ENCODE measurements around the gene NR2C2. TPM values are rescaled to one million over a fixed set of nuclear protein-coding genes. Genes with fewer than 3 reads are reported as not detected.

The NR2C2 gene
- total RNA-seq, 4 donors from 2014 or later, result 55.6 to 84.3 (median 69.1) TPM

GRCh38 chr3:14920536-14920935 lies 26.8 kb upstream of the NR2C2 start:
- H3K4me1 ChIP-seq, result no peaks in the 10 kb centered on the region
- no peak overlapping the region for H3K4me3 ChIP-seq
- no peak overlapping the region for H3K27ac ChIP-seq
- DNase-seq, result no peak
- no peaks in the 10 kb centered on the region for H3K9me3 ChIP-seq
- peaks cover 0 to 5% (median 0%) of the 10 kb centered on the region in 3 donors for H3K36me3 ChIP-seq
- H3K27me3 ChIP-seq, result no peaks in the 10 kb centered on the region
- TF ChIP-seq POLR2A (IDR thresholded peaks at IDR 0.05), result no peak
- TF ChIP-seq CTCF (IDR thresholded peaks at IDR 0.05), result no peak

GRCh38 chr3:14921034-14921616 lies 26.3 kb upstream of the NR2C2 start:
- H3K36me3 ChIP-seq, result peaks cover 0 to 8% (median 0%) of the 10 kb centered on the region in 3 donors
- no peak overlapping the region for H3K4me3 ChIP-seq
- TF ChIP-seq CTCF (IDR thresholded peaks at IDR 0.05) (peak; percentile 93 to 100 (median 97)), POLR2A (IDR thresholded peaks at IDR 0.05) (peak in 1 of 2 donors; percentile 37)
- no peaks in the 10 kb centered on the region for H3K27me3 ChIP-seq
- no peak overlapping the region for H3K27ac ChIP-seq
- H3K9me3 ChIP-seq, result no peaks in the 10 kb centered on the region
- H3K4me1 ChIP-seq, result no peaks in the 10 kb centered on the region
- DNase-seq, result peak; percentile 78 to 94 (median 89)

GRCh38 chr3:14921811-14922705 lies 25.3 kb upstream of the NR2C2 start:
- H3K4me1 ChIP-seq, result no peaks in the 10 kb centered on the region
- no peak overlapping the region for H3K4me3 ChIP-seq
- peaks cover 0 to 9% (median 0%) of the 10 kb centered on the region in 3 donors for H3K36me3 ChIP-seq
- DNase-seq, result peak in 1 of 3 donors; percentile 38
- H3K27ac ChIP-seq, result no peak overlapping the region
- TF ChIP-seq POLR2A (IDR thresholded peaks at IDR 0.05) (no peak), CTCF (IDR thresholded peaks at IDR 0.05) (no peak)
- H3K9me3 ChIP-seq, result no peaks in the 10 kb centered on the region
- no peaks in the 10 kb centered on the region for H3K27me3 ChIP-seq

- no peaks in the 10 kb centered on the region for H3K9me3 ChIP-seq
- H3K27me3 ChIP-seq, result no peaks in the 10 kb centered on the region
- TF ChIP-seq CTCF (IDR thresholded peaks at IDR 0.05) (no peak), POLR2A (IDR thresholded peaks at IDR 0.05) (no peak)
- H3K36me3 ChIP-seq, result peaks cover 0 to 9% (median 0%) of the 10 kb centered on the region in 3 donors
- no peaks in the 10 kb centered on the region for H3K4me1 ChIP-seq
- peak in 1 of 3 donors; percentile 34 for DNase-seq
- no peak overlapping the region for H3K27ac ChIP-seq
- H3K4me3 ChIP-seq, result no peak overlapping the region
Observed at GRCh38 chr3:14922863-14923262, 24.5 kb upstream of the NR2C2 start.

GRCh38 chr3:14923476-14923875 lies 23.9 kb upstream of the NR2C2 start:
- peaks cover 0 to 9% (median 0%) of the 10 kb centered on the region in 3 donors for H3K36me3 ChIP-seq
- H3K9me3 ChIP-seq, result no peaks in the 10 kb centered on the region
- H3K27ac ChIP-seq, result no peak overlapping the region
- no peak for DNase-seq
- H3K4me3 ChIP-seq, result no peak overlapping the region
- H3K27me3 ChIP-seq, result no peaks in the 10 kb centered on the region
- H3K4me1 ChIP-seq, result no peaks in the 10 kb centered on the region
- TF ChIP-seq POLR2A (IDR thresholded peaks at IDR 0.05) (no peak), CTCF (IDR thresholded peaks at IDR 0.05) (no peak)
